Lower leg skin (tissue), 4 donors: ENCODE results near the gene VENTX. TPM values are rescaled to one million over a fixed set of nuclear protein-coding genes. Genes with fewer than 3 reads are reported as not detected.

Source experiments
- DNase-seq, 2 donors: peaks; one replicate each; pipeline ENCODE4 v3.0.0-alpha.2; 2019; ENCODE audit warnings: low spot score in 2 of 2
- H3K4me3 ChIP-seq: fragments of 200-600 bp; sonication (generic); 2 replicates; pipeline ENCODE4 v1.5.1; 2017; ENCODE audit warnings: mild to moderate bottlenecking, low read depth; ENCODE audit not compliant: poor library complexity, severe bottlenecking
- CTCF ChIP-seq, 3 donors: fragments of 450-650 bp; IDR thresholded peaks; one replicate each; pipeline ENCODE4 v1.5.1; 2016; ENCODE audit warnings: antibody characterized with exemption in 3 of 3, mild to moderate bottlenecking in 3 of 3, moderate library complexity in 2 of 3
- POLR2A ChIP-seq, 2 donors: fragments of 450-650 bp; IDR thresholded peaks; one replicate each; pipeline ENCODE4 v1.6.1; 2016 to 2017; ENCODE audit warnings: antibody characterized with exemption in 2 of 2, mild to moderate bottlenecking in 1 of 2, moderate library complexity in 1 of 2
- WGBS, 2 donors: methylation state at CpG; one replicate each; pipeline ENCODE4 v1.1.5; 2018; 5-methylcytosine and 5-hydroxymethylcytosine counted together
- intact Hi-C: fragments of 100-400 bp; cut with DNase I; formaldehyde crosslinking; loops from one replicate; pipeline ENCODE4 v1.15.0; 2023; ENCODE audit warnings: low total_unique reads
- total RNA-seq, 4 donors: library from RNA; depleted of rRNA; stranded (reverse); fragments of >200 nt; gene quantifications; one replicate each; pipeline ENCODE4 v1.1.0, GENCODE V29; 2016

The VENTX gene
- total RNA-seq, 4 donors from 2014 or later: 0.42 to 0.65 TPM; not detected in 2

DNA sequence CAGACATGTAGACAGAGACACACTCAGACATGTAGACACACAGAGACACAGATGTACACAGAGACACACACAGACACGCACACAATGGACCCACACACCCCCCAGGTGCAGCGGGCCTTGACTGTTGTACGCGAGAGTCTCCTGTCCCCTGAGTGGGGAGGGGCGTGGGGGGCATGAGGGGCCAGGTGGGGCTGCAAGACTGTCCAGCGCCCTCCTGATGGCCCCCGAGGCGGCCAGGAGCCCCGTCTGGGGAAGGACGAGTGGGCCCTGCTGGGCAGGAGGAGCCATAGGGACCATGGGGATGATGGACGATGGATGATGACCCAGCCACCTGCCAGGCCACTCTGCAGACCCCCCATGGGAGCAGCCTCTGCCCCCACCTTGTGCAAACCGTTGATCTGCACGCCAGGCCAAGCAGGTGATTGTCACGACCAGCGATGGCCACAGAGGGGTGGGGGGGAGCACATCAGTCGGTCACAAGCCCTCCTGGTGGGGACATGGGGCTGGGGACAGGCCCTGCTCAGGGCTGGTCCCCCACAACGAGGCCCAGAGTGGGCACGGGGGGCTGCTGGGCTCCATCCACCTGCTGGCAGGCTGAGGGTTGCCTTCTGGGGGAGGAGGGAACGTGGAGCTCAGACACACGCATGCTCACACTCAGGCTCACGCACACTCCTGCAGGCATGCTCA, 11.6 kb downstream of the VENTX start:
- 60 to 83% methylated on average over 15 to 20 of the region's 21 CpGs for WGBS, 2 donors
- no peak overlapping the region for H3K4me3 ChIP-seq
- no peak for TF ChIP-seq POLR2A (IDR thresholded peaks at IDR 0.05)
- no peak for TF ChIP-seq CTCF (IDR thresholded peaks at IDR 0.05)
- DNase-seq: no peak
- intact Hi-C loops: no loop called here

GRCh38 chr10:133249975-133250754, 12.5 kb downstream of the VENTX start:
- DNase-seq: no peak
- TF ChIP-seq POLR2A (IDR thresholded peaks at IDR 0.05) (no peak), CTCF (IDR thresholded peaks at IDR 0.05) (no peak)
- 41 to 44% methylated on average over 11 of the region's 11 CpGs for WGBS, 2 donors
- no peak overlapping the region for H3K4me3 ChIP-seq
- intact Hi-C loops: no loop called here

GRCh38 chr10:133251388-133252222, 13.9 kb downstream of the VENTX start:
- 56 to 57% methylated on average over 14 to 23 of the region's 28 CpGs for WGBS, 2 donors
- no peak overlapping the region for H3K4me3 ChIP-seq
- intact Hi-C loops: no loop called here
- no peak for TF ChIP-seq POLR2A (IDR thresholded peaks at IDR 0.05)
- no peak for TF ChIP-seq CTCF (IDR thresholded peaks at IDR 0.05)
- DNase-seq: no peak

GRCh38 chr10:133252223-133252552, 14.5 kb downstream of the VENTX start:
- H3K4me3 ChIP-seq: no peak overlapping the region
- 74 to 82% methylated on average over 11 to 12 of the region's 12 CpGs for WGBS, 2 donors
- no peak for TF ChIP-seq CTCF (IDR thresholded peaks at IDR 0.05)
- intact Hi-C loops: no loop called here
- no peak for DNase-seq

GRCh38 chr10:133253361-133253955, 15.8 kb downstream of the VENTX start:
- no peak overlapping the region for H3K4me3 ChIP-seq
- DNase-seq: no peak
- intact Hi-C loops: no loop called here
- WGBS, 2 donors: 82 to 86% methylated on average over 22 of the region's 22 CpGs
- no peak for TF ChIP-seq CTCF (IDR thresholded peaks at IDR 0.05)
